Mesodermal cell (in vitro differentiated cells): Measurements from ENCODE around the gene ST8SIA2.

ENCODE experiments used
- H3K27ac ChIP-seq: 2 replicates; pipeline ENCODE4 v1.7.0; 2013; ENCODE audit warnings: mild to moderate bottlenecking, low read depth, low read length, moderate library complexity; ENCODE audit not compliant: severe bottlenecking
- H3K36me3 ChIP-seq: 2 replicates; pipeline ENCODE4 v1.7.1; 2013; ENCODE audit warnings: mild to moderate bottlenecking, low read length, moderate library complexity; ENCODE audit not compliant: control insufficient read depth, insufficient read depth
- H3K4me1 ChIP-seq: one replicate; pipeline ENCODE4 v1.7.1; 2013; ENCODE audit warnings: mild to moderate bottlenecking, low read length; ENCODE audit not compliant: insufficient read depth, control insufficient read depth, poor library complexity, severe bottlenecking
- H3K4me3 ChIP-seq: 2 replicates; pipeline ENCODE4 v1.7.0; 2013; ENCODE audit warnings: low read length, control low read depth, mild to moderate bottlenecking; ENCODE audit not compliant: insufficient read depth, poor library complexity, severe bottlenecking; ENCODE audit errors: extremely low read depth
- H3K9me3 ChIP-seq: 2 replicates; pipeline ENCODE4 v1.7.1; 2013; ENCODE audit warnings: mild to moderate bottlenecking, low read length, moderate library complexity; ENCODE audit not compliant: control insufficient read depth
- WGBS, 2 experiments: methylation state at CpG; one replicate each; pipeline ENCODE4 v1.1.5; 2013; ENCODE audit warnings: missing lambda C conversion rate in 2 of 2; ENCODE audit not compliant: insufficient coverage in 2 of 2; 5-methylcytosine and 5-hydroxymethylcytosine counted together

The ST8SIA2 gene

DNA sequence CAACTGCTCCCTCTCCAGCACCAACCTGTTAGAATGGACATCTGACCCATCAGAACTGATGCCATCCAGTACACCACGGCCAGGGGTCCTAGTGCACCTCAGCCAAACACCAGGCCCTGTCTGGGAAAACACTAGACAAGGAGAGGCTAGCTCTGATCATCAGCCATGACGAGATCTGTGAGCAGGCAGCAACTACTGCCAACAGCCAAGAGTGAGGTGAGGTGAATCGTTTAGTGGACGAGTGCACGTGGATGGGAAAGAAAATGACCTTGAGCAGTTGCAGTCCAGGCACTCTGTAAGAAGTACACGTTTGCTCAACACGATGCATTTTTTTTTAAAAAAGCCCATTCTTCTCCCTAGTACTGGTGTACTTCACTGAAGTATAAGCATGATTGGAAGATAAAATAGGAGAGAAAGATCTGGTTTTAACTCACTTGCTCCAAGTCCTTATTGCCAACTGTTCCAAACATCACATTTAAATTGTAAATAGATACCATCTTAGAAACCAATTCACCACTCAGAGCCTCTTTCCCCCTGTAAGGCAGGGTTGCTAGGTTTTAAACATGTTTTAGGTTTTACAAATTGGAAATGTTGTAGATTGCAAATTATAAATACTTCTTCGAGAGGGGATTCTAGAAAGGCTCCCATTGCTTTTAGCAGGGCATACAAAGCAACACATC is 5.7 kb downstream of the ST8SIA2 start:
- peaks cover 29% of the 10 kb centered on the region for H3K4me1 ChIP-seq

DNA sequence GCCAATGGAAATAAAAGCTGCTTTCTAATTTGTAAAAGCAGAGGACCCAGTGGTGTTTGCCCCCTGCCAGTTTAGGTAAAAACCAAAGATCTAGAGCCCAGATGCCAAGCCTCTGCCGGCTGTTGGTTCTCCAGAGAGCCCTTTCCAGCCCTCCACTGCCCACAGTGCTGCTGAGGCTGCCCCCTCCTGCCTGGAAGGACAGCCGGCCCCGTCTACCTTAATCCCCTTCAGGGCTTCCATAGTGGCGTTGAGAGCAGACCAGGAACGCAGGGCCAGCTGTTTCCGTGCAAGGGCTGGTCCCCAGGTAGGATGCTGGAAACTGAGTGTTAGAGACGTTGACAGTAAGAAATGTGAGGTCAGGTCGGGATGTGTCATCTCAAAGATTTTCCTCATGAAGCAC is 6.9 kb downstream of the ST8SIA2 start:
- no peak overlapping the region for H3K27ac ChIP-seq
- H3K36me3 ChIP-seq: peaks cover 23% of the 10 kb centered on the region
- H3K9me3 ChIP-seq: no peaks in the 10 kb centered on the region
- no peak overlapping the region for H3K4me3 ChIP-seq
- peaks cover 28% of the 10 kb centered on the region for H3K4me1 ChIP-seq
- 80 to 89% methylated on average over 7 of the region's 8 CpGs for WGBS, 2 experiments

More for the DNA sequence above, 5.7 kb downstream of the ST8SIA2 start:
- Histone ChIP-seq H3K27ac (no peak overlapping the region), H3K9me3 (no peaks in the 10 kb centered on the region), H3K4me3 (no peak overlapping the region), H3K36me3 (peaks cover 20% of the 10 kb centered on the region)
- 85 to 96% methylated on average over 4 to 6 of the region's 8 CpGs for WGBS, 2 experiments

DNA sequence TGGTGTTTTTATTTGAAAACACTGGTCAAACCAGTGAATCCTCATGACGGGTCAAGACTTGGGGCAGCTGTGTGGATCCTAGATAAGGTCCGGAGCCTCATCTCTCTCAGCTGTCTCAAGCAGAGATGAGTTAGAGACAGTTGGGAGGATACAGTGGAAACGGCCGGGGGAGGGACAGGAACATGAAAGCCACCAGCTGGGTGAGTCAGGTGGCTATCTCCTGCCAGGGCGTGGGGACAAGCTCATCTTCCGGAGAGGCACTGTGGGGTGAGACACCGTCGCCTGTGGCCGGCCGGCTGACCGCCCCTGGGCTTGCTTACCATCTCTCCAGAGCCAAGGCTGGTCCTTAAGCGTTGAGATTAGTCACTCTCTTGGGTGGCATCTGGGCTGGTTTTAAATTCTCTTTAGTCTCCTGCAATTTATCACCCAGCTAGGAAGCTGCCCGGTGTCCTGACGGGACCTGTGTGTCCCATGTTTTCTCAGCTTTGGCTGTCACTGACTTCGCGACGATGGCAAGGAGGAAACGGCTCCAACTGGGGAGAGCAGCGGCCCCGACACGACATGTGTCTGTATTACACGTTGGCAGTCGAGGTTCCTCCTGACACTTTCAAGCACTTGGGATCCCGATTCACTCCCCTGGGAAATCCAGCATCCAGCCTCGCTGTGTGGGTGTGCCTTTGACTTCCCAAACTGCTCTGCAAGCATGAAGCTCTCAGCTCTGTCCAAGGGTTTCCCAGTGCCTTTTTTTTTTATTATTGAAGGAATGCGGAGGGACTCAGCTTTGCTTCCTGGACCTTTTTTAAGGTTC is 7.5 kb downstream of the ST8SIA2 start:
- Histone ChIP-seq H3K4me1 (peaks cover 22% of the 10 kb centered on the region), H3K36me3 (peaks cover 23% of the 10 kb centered on the region), H3K27ac (no peak overlapping the region), H3K4me3 (no peak overlapping the region), H3K9me3 (no peaks in the 10 kb centered on the region)
- WGBS, 2 experiments: 89 to 91% methylated on average over 19 to 25 of the region's 26 CpGs

DNA sequence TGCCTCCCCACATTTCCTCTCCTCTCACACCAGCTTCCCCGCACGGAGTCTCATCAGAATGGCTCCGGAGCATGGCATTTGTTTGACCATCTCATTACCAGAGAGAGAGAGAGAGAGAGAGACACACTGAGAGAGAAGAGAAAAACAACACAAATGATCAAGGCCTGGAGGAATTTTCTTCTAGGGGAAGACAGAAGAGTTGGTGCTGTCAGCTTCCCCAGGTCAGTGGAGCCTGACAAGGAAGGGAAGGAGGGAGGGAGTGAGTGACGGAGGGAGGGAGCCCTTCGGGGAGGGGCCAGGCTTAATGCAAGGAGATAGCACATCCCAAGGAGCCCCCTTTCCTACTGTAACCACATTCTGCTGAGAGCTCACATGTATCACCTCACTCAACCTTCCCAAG is 9.1 kb downstream of the ST8SIA2 start:
- Histone ChIP-seq H3K9me3 (no peaks in the 10 kb centered on the region), H3K27ac (no peak overlapping the region), H3K36me3 (peaks cover 31% of the 10 kb centered on the region), H3K4me1 (peaks cover 23% of the 10 kb centered on the region), H3K4me3 (no peak overlapping the region)
- no CpG with 5 or more reads among the region's 5 CpGs for WGBS, 2 experiments

DNA sequence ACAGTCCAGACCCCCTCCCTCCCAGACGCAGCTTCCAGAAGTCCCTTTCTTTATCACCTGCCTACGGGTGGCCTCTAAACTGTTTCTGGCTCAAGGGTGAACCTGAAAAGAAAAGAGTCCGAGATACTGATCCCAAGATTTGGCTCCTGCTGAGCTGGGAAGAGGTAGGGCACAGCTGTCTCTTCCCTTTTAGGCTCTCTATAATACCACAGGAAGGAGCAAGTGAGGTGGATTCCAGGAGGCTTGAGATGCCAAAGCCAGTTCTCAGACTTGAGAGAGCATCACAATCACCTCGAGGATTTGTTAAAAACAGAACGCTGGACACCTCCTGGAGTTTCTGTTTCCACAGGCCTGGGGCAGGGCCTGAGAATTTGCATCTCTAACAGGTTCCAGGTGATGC is 12.3 kb downstream of the ST8SIA2 start:
- Histone ChIP-seq H3K27ac (no peak overlapping the region), H3K9me3 (no peaks in the 10 kb centered on the region), H3K4me1 (peaks cover 25% of the 10 kb centered on the region), H3K4me3 (no peak overlapping the region), H3K36me3 (peaks cover 22% of the 10 kb centered on the region)
- WGBS, 2 experiments: 81 to 92% methylated on average over 2 to 5 of the region's 5 CpGs

DNA sequence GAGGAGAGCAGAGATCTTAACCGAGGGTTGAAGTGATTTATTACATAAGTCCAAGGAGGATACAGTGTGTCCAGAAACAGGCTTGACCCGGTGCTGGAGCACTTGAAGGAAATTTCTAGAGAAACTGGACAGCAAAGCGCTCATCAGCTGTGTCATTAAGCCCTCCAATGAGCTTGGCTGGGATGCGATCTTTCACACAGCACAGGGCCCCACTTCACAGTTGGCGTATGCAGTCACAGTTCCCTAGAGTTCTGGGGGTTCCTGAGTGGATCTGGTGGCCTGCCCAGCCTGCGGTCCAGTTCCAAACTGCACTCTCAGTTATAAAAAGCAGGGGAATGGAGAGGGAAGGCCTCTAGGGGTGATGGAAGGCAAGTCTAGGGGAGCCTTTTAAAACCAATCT is 13.6 kb downstream of the ST8SIA2 start:
- Histone ChIP-seq H3K4me1 (peaks cover 12% of the 10 kb centered on the region), H3K27ac (no peak overlapping the region), H3K9me3 (no peaks in the 10 kb centered on the region), H3K36me3 (peaks cover 22% of the 10 kb centered on the region), H3K4me3 (no peak overlapping the region)
- 92 to 97% methylated on average over 5 to 6 of the region's 6 CpGs for WGBS, 2 experiments

DNA sequence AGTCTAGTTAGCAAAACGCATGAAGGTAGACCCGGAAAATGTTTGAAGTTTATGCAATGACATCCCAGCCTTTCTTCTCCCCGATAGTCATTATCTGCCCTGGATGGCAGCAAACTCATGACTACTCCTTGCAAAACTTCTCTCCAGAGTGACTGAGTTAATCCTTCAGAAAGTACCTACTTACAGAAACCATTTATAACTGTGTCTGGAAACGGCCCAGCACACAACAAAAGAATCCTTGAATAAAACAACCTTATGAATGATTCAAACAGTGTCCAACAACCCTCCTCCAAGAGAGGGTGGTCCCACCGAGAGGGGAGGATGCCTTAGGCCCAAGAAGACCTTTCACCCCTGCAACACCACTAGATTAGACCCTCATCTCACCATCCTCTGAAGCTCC is 14.2 kb downstream of the ST8SIA2 start:
- Histone ChIP-seq H3K27ac (no peak overlapping the region), H3K9me3 (no peaks in the 10 kb centered on the region), H3K36me3 (peaks cover 22% of the 10 kb centered on the region), H3K4me1 (peaks cover 12% of the 10 kb centered on the region), H3K4me3 (no peak overlapping the region)
- 75 to 90% methylated on average over 5 of the region's 5 CpGs for WGBS, 2 experiments

DNA sequence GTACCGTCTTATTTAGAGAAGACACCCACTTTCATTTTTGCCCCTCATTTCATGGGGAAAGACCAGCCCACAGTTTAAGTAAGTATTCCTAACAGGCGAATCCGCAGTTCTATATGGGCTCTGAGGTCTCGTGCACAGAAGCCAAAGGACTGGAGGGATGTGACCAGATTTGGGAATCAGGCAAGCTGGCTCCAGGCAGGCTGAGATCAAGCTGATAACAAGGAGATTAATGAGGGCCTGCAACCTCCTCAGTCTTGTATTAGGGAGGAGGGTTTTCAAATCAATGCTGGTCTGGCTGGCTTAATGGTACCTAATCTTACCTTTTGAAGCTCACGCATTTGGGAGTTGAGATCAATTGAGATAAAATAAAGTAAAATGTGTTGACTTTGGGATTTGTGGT is 15.3 kb downstream of the ST8SIA2 start:
- no peak overlapping the region for H3K4me3 ChIP-seq
- WGBS, 2 experiments: 86 to 90% methylated on average over 4 to 5 of the region's 5 CpGs

DNA sequence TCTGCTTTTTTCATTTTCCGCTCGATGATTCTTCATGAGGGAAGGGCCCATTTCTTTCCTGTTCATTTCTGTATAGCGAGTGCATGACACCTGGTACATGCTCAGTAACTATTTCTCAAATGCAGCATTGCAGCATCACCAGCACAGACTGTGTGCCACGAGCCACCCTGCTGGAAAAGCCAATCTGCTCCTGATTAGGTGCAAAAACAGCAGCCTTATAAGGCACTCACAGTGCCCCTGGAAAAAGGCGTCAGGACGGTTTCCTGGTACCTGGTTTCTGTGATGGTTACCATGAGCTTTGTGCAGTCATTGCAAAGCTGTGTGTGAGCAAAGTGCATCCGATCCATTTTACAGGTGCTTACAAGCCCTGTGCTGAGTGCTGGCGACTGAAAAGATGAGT is 15.8 kb downstream of the ST8SIA2 start:
- Histone ChIP-seq H3K27ac (no peak overlapping the region), H3K4me1 (peaks cover 17% of the 10 kb centered on the region), H3K9me3 (no peaks in the 10 kb centered on the region), H3K36me3 (peaks cover 14% of the 10 kb centered on the region), H3K4me3 (no peak overlapping the region)
- WGBS, 2 experiments: 90 to 92% methylated on average over 8 of the region's 8 CpGs

More for the DNA sequence above, 15.3 kb downstream of the ST8SIA2 start:
- peaks cover 15% of the 10 kb centered on the region for H3K4me1 ChIP-seq
- H3K27ac ChIP-seq: peak overlapping the region; percentile 29
- peaks cover 13% of the 10 kb centered on the region for H3K36me3 ChIP-seq
- H3K9me3 ChIP-seq: no peaks in the 10 kb centered on the region

DNA sequence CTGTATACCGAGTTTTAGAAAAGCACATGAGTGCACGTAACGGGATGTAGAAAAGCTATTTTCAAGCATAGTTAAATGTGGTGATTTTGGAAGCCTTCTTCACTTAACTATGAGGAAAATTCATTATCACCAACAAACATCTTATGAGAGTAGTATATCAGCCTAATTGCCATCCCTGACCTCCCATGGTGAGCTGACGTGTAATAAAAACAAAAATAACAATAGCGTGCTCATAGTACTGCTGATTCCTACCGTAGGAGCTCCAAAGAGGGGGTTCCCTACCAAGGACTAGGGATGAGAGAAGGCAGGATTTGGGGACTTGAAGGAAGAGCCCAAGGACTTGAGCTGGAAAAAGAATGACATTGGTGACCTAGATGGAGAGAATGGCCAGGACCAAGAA is 16.9 kb downstream of the ST8SIA2 start:
- 95 to 100% methylated on average over 2 to 3 of the region's 6 CpGs for WGBS, 2 experiments
- no peak overlapping the region for H3K27ac ChIP-seq
- peaks cover 27% of the 10 kb centered on the region for H3K4me1 ChIP-seq
- peaks cover 15% of the 10 kb centered on the region for H3K36me3 ChIP-seq
- H3K4me3 ChIP-seq: no peak overlapping the region
- no peaks in the 10 kb centered on the region for H3K9me3 ChIP-seq

DNA sequence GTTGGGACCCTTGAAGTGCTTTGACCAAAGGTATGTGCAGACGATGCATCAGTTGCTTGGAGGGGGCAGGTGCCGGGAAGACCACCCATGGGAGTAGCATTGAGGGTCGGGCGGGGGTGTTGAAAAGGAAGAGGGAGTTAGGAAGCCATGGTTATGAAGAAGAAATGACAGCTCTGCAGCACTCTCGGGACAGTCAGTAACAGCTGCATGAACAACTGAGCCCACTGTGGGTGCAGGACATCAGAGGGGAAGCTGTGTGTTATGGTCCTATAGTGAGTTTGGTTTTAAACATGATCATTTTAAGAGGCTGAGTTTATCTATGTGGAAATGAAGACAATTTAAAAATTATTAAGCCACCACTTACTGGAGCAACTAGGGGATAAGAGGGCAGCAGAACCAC is 17.6 kb downstream of the ST8SIA2 start:
- H3K4me3 ChIP-seq: no peak overlapping the region
- H3K4me1 ChIP-seq: peaks cover 30% of the 10 kb centered on the region
- no peaks in the 10 kb centered on the region for H3K9me3 ChIP-seq
- H3K36me3 ChIP-seq: peaks cover 16% of the 10 kb centered on the region
- no peak overlapping the region for H3K27ac ChIP-seq
- WGBS, 2 experiments: 93 to 95% methylated on average over 5 of the region's 5 CpGs
